Activated naive CD8-positive, alpha-beta T cell treated with anti-CD3 and anti-CD28 coated beads, Interleukin-2, amount 50 U/mL, for 24 hours (primary cell): ENCODE measurements around the gene MVK.

Experiments
- ATAC-seq: fragments of 150-1000 bp; cut with Tn5 transposase; one replicate; pipeline ENCODE4 v1.10.0; 2021
- DNase-seq: peaks from one replicate; pipeline ENCODE4 v3.0.0; 2021
- H3K27ac Mint-ChIP-seq: one replicate; pipeline ENCODE4 v1.8.0; 2021; ENCODE audit warnings: mild to moderate bottlenecking, mixed read lengths
- H3K27me3 Mint-ChIP-seq: one replicate; pipeline ENCODE4 v1.8.0; 2021; ENCODE audit warnings: mixed read lengths
- H3K36me3 Mint-ChIP-seq: one replicate; pipeline ENCODE4 v1.8.0; 2021; ENCODE audit warnings: low read depth, mixed read lengths
- H3K4me1 Mint-ChIP-seq: one replicate; pipeline ENCODE4 v1.8.0; 2021; ENCODE audit warnings: mixed read lengths
- H3K4me3 Mint-ChIP-seq: one replicate; pipeline ENCODE4 v1.8.0; 2021; ENCODE audit warnings: mild to moderate bottlenecking, moderate library complexity, mixed read lengths
- H3K9me3 Mint-ChIP-seq: one replicate; pipeline ENCODE4 v1.8.0; 2021; ENCODE audit warnings: mixed read lengths

Gene MVK

DNA sequence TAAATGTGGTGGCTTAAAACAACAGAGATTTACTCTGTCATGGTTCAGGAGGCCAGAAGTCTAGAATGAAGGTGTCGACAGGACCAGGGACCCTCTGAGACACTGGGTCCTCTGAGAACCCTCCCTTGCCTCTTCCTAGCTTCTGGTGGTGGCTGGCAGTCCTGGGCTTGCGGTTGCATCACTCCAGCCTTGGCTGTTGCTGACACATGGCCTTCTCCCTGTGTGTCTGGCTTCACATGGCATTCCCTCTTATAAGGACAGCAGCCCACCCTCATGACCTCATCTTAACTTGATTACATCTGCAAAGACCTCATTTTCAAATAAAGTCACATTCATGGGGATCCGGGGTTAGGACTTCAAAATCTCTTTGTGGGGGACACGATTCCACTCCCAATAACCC lies 36.9 kb downstream of the MVK start:
- no peak for DNase-seq
- no peaks in the 10 kb centered on the region for H3K9me3 Mint-ChIP-seq
- no peaks in the 10 kb centered on the region for H3K36me3 Mint-ChIP-seq
- no peaks in the 10 kb centered on the region for H3K4me1 Mint-ChIP-seq
- H3K27ac Mint-ChIP-seq: no peak overlapping the region
- H3K27me3 Mint-ChIP-seq: peaks cover 24% of the 10 kb centered on the region
- no peak for ATAC-seq
- H3K4me3 Mint-ChIP-seq: no peak overlapping the region

GRCh38 chr12:109611223-109611622 lies 37.6 kb downstream of the MVK start:
- DNase-seq (no peak), ATAC-seq (no peak)
- Mint-ChIP-seq H3K27me3 (peaks cover 31% of the 10 kb centered on the region), H3K27ac (no peak overlapping the region), H3K9me3 (no peaks in the 10 kb centered on the region), H3K4me1 (no peaks in the 10 kb centered on the region), H3K36me3 (no peaks in the 10 kb centered on the region), H3K4me3 (no peak overlapping the region)

GRCh38 chr12:109612003-109612402 lies 38.4 kb downstream of the MVK start:
- Mint-ChIP-seq H3K36me3 (no peaks in the 10 kb centered on the region), H3K27me3 (peaks cover 35% of the 10 kb centered on the region), H3K9me3 (no peaks in the 10 kb centered on the region), H3K4me3 (no peak overlapping the region), H3K4me1 (no peaks in the 10 kb centered on the region), H3K27ac (no peak overlapping the region)
- ATAC-seq (no peak), DNase-seq (no peak)

DNA sequence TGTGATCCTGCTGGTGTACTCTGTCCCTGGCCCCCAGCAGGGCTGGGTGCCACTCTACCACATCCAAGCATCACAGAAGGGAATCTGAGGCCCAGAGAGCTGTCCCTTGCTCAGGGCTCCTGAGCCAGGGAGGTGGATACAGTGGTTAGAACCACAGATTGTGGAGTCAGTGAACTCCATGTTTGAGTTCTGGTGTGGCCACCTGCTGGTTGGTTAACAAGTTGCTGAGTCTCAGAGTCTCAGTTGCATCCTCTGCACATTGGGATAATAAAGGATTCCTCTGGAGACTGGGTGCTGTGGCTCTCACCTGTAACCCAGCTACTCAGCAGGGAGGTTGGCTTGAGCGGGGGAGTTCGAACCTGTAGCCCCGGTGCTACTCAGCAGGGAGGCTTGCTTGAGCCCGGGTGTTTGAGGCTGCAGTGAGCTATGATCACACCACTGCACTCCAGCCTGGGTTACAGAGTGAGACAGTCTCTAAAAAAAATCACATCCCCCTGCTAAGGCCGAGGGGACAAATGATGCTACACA lies 39.4 kb downstream of the MVK start:
- Mint-ChIP-seq H3K9me3 (no peaks in the 10 kb centered on the region), H3K4me1 (no peaks in the 10 kb centered on the region), H3K27ac (no peak overlapping the region), H3K36me3 (no peaks in the 10 kb centered on the region), H3K27me3 (peaks cover 35% of the 10 kb centered on the region), H3K4me3 (no peak overlapping the region)
- ATAC-seq (peak; percentile 26), DNase-seq (no peak)

DNA sequence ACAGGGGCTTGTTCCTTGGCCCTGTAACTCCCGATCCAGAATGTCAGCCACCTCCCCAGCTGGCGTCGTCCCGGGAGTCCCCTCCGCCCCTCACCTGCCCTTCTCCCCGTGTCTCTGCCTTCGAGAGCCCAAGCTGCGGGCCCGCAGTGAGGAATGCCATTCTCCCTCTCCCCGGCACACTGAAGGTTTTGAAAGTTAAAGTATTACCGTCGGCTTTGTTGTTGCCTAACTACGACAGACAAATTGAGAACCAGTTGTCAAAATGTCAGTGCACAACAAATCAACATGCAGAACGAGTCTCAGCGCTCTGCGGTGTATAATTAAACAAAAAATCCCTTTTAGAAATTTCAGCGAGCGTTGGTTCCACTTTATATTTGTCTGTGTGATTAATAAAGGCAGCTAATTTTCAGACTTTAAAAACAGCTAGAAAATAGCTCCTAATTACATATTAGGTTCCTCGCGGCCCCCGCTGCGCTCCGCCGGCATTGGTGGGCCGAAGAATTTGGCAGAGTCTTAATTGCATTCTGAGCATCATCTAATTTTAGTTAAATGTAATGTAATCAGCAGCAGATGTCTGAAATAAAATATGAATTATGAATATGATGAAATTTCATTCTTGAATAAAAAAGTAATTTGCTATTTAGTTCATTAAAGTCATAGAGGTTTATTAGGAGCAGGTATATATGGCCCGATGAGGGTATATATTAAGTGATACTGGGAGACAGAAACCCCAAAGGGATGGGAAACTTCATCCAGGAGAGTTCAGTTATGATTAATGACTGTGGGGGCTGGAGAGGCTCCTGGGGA lies 40.3 kb downstream of the MVK start:
- no peaks in the 10 kb centered on the region for H3K4me1 Mint-ChIP-seq
- DNase-seq (no peak), ATAC-seq (no peak)
- no peak overlapping the region for H3K4me3 Mint-ChIP-seq
- H3K9me3 Mint-ChIP-seq: no peaks in the 10 kb centered on the region
- no peaks in the 10 kb centered on the region for H3K36me3 Mint-ChIP-seq
- H3K27me3 Mint-ChIP-seq: peaks cover 34% of the 10 kb centered on the region
- no peak overlapping the region for H3K27ac Mint-ChIP-seq

GRCh38 chr12:109615556-109616229 lies 42.1 kb downstream of the MVK start:
- Mint-ChIP-seq H3K36me3 (no peaks in the 10 kb centered on the region), H3K27ac (no peak overlapping the region), H3K27me3 (peaks cover 35% of the 10 kb centered on the region), H3K4me3 (no peak overlapping the region), H3K9me3 (no peaks in the 10 kb centered on the region), H3K4me1 (no peaks in the 10 kb centered on the region)
- ATAC-seq: no peak
- DNase-seq: no peak

DNA sequence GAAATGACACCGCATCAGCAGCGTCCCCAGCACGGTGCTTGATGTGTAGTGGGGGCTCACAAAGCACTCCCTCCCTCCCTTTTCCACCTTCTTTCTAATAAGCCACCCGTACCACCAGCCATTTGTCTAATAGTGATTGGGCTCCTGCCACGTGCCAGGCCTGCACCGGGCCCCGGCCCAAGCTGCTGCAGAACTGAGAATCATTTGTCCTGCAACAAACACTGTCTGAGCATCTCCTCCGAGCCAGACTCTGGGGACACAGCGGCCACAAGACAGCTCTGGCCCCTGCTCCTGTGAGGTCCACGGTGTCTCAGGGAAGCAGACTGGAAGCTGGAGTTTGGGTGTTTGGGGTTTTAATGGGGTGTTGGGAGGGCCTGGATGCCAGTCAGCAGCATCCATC lies 43.9 kb downstream of the MVK start:
- Mint-ChIP-seq H3K27me3 (peaks cover 44% of the 10 kb centered on the region), H3K4me3 (no peak overlapping the region), H3K36me3 (no peaks in the 10 kb centered on the region), H3K9me3 (no peaks in the 10 kb centered on the region), H3K27ac (no peak overlapping the region), H3K4me1 (peaks cover 3% of the 10 kb centered on the region)
- no peak for DNase-seq
- ATAC-seq: no peak

DNA sequence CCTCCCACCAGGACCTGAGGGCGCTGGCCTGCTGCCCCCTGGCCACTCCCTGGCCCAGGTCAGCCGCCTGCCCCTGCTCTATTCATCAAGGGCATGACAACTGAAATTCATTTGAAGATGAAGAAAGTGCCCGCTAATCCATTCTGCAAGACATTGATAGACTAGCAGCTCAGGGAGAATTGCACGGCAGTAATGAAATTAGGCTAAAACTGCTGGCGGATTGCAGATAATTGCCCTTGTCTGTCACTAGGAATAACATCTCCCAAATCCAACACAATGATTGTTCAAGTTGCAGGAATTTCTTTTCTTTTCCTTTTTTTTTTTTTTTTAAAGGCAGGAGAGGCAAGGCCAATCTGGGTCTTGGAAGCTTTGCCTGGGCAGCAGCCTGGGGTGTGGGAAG lies 44.5 kb downstream of the MVK start:
- H3K4me3 Mint-ChIP-seq: no peak overlapping the region
- no peaks in the 10 kb centered on the region for H3K36me3 Mint-ChIP-seq
- H3K27me3 Mint-ChIP-seq: peaks cover 44% of the 10 kb centered on the region
- no peak overlapping the region for H3K27ac Mint-ChIP-seq
- H3K9me3 Mint-ChIP-seq: no peaks in the 10 kb centered on the region
- DNase-seq (no peak), ATAC-seq (no peak)
- H3K4me1 Mint-ChIP-seq: peaks cover 3% of the 10 kb centered on the region

DNA sequence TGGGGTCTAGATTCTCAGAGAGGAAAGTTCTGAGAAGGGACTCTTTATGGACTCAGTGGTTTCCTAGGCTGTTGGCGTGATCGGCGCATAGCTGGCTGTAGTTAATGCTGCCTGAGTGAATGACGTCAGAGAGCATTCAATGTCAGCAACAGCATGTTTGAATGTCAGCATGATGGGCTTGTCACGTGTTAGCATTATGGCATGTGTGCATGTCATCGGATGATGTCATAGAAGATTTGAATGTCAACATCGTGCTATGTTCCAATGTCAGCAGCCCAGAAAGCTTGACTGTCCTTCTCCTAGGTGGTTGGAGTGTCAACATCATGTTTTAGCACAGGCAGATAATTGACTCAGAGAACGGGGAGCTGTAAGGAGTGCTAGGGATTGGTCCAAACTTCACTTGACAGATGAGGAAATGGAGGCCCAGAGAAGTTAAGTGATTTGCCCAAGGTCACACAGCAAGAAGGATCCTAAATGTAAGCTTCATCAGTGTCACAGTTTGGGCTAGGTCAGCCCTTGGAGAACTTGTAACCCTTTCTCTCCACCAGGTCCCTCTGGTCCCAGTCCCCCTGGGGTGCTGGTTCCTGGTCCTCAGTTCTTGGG lies 45.5 kb downstream of the MVK start:
- Mint-ChIP-seq H3K4me1 (peaks cover 3% of the 10 kb centered on the region), H3K36me3 (no peaks in the 10 kb centered on the region), H3K9me3 (no peaks in the 10 kb centered on the region), H3K27me3 (peaks cover 42% of the 10 kb centered on the region), H3K4me3 (no peak overlapping the region), H3K27ac (no peak overlapping the region)
- ATAC-seq (no peak), DNase-seq (no peak)

GRCh38 chr12:109621211-109621694 lies 47.7 kb downstream of the MVK start:
- Mint-ChIP-seq H3K27ac (no peak overlapping the region), H3K4me3 (no peak overlapping the region), H3K9me3 (no peaks in the 10 kb centered on the region), H3K4me1 (peaks cover 3% of the 10 kb centered on the region), H3K36me3 (no peaks in the 10 kb centered on the region), H3K27me3 (peaks cover 35% of the 10 kb centered on the region)
- DNase-seq (no peak), ATAC-seq (no peak)

GRCh38 chr12:109621901-109622364 lies 48.3 kb downstream of the MVK start:
- Mint-ChIP-seq H3K27ac (no peak overlapping the region), H3K4me1 (peaks cover 3% of the 10 kb centered on the region), H3K9me3 (no peaks in the 10 kb centered on the region), H3K36me3 (no peaks in the 10 kb centered on the region), H3K27me3 (peaks cover 33% of the 10 kb centered on the region), H3K4me3 (no peak overlapping the region)
- DNase-seq (no peak), ATAC-seq (no peak)

GRCh38 chr12:109624467-109624866 lies 50.9 kb downstream of the MVK start:
- ATAC-seq: no peak
- no peak for DNase-seq
- H3K36me3 Mint-ChIP-seq: no peaks in the 10 kb centered on the region
- H3K27ac Mint-ChIP-seq: no peak overlapping the region
- H3K9me3 Mint-ChIP-seq: no peaks in the 10 kb centered on the region
- peaks cover 3% of the 10 kb centered on the region for H3K4me1 Mint-ChIP-seq
- H3K27me3 Mint-ChIP-seq: peaks cover 42% of the 10 kb centered on the region
- H3K4me3 Mint-ChIP-seq: no peak overlapping the region

DNA sequence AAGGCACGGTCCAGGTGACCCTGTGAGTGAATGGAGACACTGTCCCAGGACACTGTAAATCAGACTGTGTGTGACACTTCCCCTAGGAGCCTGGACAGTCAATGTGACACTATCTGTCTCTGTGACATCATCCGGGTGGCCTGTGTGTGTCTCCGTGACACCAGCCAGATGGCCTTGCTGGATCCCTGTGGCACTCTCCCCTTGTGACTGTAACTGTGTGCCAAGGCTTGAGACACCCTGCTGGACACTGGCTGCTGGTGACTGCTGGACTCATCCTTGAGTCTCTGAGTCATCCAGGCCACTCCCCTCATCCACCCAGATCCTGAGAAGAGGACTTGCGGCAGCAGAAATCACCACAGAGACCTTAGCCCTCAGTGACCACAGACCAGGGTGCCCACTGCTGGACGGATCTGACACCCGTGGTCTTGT lies 51.6 kb downstream of the MVK start:
- H3K4me1 Mint-ChIP-seq: peaks cover 3% of the 10 kb centered on the region
- no peaks in the 10 kb centered on the region for H3K9me3 Mint-ChIP-seq
- no peak overlapping the region for H3K4me3 Mint-ChIP-seq
- DNase-seq (no peak), ATAC-seq (no peak)
- peaks cover 41% of the 10 kb centered on the region for H3K27me3 Mint-ChIP-seq
- no peak overlapping the region for H3K27ac Mint-ChIP-seq
- H3K36me3 Mint-ChIP-seq: no peaks in the 10 kb centered on the region

DNA sequence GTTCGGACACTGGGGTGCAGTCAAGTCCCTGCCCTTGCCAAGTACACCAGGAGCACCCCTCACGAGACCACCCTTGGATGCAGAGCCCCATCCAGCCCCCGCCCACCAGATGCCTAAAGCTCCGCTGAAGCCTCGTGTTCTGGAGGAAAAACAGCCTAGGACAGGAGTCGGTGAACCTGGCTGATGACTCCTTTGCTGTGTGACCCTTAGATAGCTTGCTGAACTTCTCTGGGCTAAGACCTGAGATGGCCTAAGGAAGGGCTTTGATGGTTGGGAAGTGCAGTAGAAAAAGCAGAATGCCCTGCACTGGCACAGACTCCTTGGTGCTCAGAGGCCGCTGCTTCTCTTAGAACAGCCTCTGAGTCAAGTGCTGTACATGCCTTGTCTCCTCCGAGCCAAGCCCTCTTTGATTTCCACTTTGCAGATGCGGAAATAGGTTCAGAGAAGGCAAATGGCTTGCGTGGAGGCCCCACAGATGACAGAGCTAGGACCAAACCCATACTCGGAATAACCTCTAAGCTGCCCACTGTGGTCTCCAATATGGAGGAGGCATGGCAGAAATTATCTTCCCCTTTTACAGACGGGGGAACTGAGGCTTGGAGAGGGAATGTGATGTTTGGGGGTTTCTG lies 52.3 kb downstream of the MVK start:
- no peaks in the 10 kb centered on the region for H3K9me3 Mint-ChIP-seq
- no peak overlapping the region for H3K4me3 Mint-ChIP-seq
- no peaks in the 10 kb centered on the region for H3K36me3 Mint-ChIP-seq
- H3K27ac Mint-ChIP-seq: no peak overlapping the region
- ATAC-seq (no peak), DNase-seq (no peak)
- H3K4me1 Mint-ChIP-seq: peaks cover 3% of the 10 kb centered on the region
- peaks cover 43% of the 10 kb centered on the region for H3K27me3 Mint-ChIP-seq
